Measurements from ENCODE around the gene IYD. TPM values are rescaled to one million over a fixed set of nuclear protein-coding genes. Genes with fewer than 3 reads are reported as not detected.

Gene IYD
- total and polyA plus RNA-seq, 10 of the 15 experiments (the other 5 are each of a cell fraction or from before 2014, with no cell fraction given) = 0.07 TPM; not detected in 9

GRCh38 chr6:150325066-150325772 lies 43.6 kb upstream of the IYD start (continued):
- TF ChIP-seq, protein P1, sequence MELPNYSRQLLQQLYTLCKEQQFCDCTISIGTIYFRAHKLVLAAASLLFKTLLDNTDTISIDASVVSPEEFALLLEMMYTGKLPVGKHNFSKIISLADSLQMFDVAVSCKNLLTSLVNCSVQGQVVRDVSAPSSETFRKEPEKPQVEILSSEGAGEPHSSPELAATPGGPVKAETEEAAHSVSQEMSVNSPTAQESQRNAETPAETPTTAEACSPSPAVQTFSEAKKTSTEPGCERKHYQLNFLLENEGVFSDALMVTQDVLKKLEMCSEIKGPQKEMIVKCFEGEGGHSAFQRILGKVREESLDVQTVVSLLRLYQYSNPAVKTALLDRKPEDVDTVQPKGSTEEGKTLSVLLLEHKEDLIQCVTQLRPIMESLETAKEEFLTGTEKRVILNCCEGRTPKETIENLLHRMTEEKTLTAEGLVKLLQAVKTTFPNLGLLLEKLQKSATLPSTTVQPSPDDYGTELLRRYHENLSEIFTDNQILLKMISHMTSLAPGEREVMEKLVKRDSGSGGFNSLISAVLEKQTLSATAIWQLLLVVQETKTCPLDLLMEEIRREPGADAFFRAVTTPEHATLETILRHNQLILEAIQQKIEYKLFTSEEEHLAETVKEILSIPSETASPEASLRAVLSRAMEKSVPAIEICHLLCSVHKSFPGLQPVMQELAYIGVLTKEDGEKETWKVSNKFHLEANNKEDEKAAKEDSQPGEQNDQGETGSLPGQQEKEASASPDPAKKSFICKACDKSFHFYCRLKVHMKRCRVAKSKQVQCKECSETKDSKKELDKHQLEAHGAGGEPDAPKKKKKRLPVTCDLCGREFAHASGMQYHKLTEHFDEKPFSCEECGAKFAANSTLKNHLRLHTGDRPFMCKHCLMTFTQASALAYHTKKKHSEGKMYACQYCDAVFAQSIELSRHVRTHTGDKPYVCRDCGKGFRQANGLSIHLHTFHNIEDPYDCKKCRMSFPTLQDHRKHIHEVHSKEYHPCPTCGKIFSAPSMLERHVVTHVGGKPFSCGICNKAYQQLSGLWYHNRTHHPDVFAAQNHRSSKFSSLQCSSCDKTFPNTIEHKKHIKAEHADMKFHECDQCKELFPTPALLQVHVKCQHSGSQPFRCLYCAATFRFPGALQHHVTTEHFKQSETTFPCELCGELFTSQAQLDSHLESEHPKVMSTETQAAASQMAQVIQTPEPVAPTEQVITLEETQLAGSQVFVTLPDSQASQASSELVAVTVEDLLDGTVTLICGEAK (IDR thresholded peaks at IDR 0.05; ENCODE audit: borderline replicate concordance) = no peak
- TF ChIP-seq NR2C1 (IDR thresholded peaks at IDR 0.05) = no peak
- TF ChIP-seq WRNIP1 (IDR thresholded peaks at IDR 0.05; ENCODE audit: borderline replicate concordance, low read depth, low read length) = no peak

DNA sequence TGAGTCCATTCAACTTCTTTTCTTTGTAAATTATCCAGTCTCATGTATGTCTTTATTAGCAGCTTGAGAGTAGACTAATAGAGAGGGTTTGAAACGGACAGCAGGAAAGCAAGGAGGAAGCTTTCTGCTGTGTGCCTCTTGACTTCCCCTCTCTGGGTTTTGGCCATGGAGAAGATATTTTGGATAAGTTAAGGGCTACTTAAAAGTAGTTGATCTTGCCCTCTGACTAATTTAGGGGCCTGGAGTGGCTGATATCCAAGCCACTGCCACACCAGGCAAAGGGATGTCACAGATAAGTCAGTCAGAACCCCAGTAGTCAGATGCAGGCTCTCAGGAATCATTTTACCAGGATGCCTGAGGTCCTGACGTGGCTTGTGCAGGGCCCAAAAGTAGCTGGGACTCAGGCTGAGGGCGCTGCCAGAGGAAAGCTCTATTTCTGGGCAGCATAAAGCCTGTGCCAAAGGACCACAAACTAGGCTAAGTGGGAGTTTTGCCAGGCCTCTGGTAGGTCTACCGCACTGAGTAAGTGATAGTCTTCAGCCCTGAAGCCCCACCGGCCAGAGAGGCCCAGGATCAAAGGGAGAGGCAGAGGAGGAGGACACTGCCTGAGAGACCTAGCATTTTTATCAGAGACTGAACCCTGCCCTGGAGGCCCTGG lies 41.6 kb upstream of the IYD start:
- no TSS peak for BruUV-seq (replicated peaks)
- SMC1A ChIA-PET (ENCODE audit: uncharacterized antibody, unreplicated experiment) = interaction anchor here (0.8 kb wide), 1 partner anchor 9 kb away, joined by 3 read pairs; no protein-coding TSS in a partner anchor
- in situ Hi-C loops (cut with MboI) (no loop called here), intact Hi-C loops (cut with micrococcal nuclease; ENCODE audit: unreplicated experiment) (no loop called here)
- H3K4me2 ChIP-seq (ENCODE audit: control insufficient read depth, insufficient read depth) = no peak overlapping the region
- peaks cover 0 to 3% of the 10 kb centered on the region in 2 experiments; a peak in 2 of 4 replicates for H3K27me3 ChIP-seq (replicated peaks in 1 of 2; ENCODE audit: control insufficient read depth in 2 of 2, insufficient read depth in 2 of 2, low read length in 1 of 2)
- 21% methylated on average over 5 of the region's 5 CpGs for WGBS (ENCODE audit: insufficient coverage, insufficient replicate concordance, low lambda C conversion rate, missing lambda C conversion rate)
- no peak overlapping the region for H3K4me3 ChIP-seq
- no peak overlapping the region for H3K27ac ChIP-seq (ENCODE audit: control insufficient read depth, insufficient read depth)
- RAD21 ChIA-PET (ENCODE audit: unreplicated experiment) = no interaction called here
- no peaks in the 10 kb centered on the region for H3K9me3 ChIP-seq (replicated peaks; ENCODE audit: control insufficient read depth, insufficient read depth, low read length)
- ATAC-seq (no peak), FAIRE-seq (no peak), DNase-seq (ENCODE audit: low read depth, low spot score) (no peak)
- H3K79me2 ChIP-seq (ENCODE audit: control insufficient read depth, insufficient read depth, low read length) = no peaks in the 10 kb centered on the region
- POLR2A ChIA-PET = no interaction called here
- H4K20me1 ChIP-seq (ENCODE audit: control insufficient read depth, insufficient read depth) = no peaks in the 10 kb centered on the region
- no peak overlapping the region for H3K9ac ChIP-seq (ENCODE audit: control insufficient read depth, insufficient read depth, low read length)
- H3K36me3 ChIP-seq (ENCODE audit: control insufficient read depth in 2 of 2, insufficient read depth in 2 of 2, low read length in 1 of 2) = no peaks in the 10 kb centered on the region
- no peak overlapping the region for H2AFZ ChIP-seq (ENCODE audit: control insufficient read depth, low read depth, low read length)
- no peaks in the 10 kb centered on the region for H3K4me1 ChIP-seq (ENCODE audit: control insufficient read depth, insufficient read depth, low read length)
- CTCF ChIA-PET = interaction anchor here (1.5 kb wide), 1 partner anchor 9 kb away, joined by 3 read pairs; no protein-coding TSS in a partner anchor
- TF ChIP-seq TCF7 (IDR thresholded peaks at IDR 0.05; ENCODE audit: borderline replicate concordance) = no peak
- TF ChIP-seq TBL1XR1 (IDR thresholded peaks at IDR 0.05; ENCODE audit: low read depth, low read length) = no peak
- no peak for TF ChIP-seq CBX5 (IDR thresholded peaks at IDR 0.05; ENCODE audit: low read depth)
- TF ChIP-seq, protein P2, sequence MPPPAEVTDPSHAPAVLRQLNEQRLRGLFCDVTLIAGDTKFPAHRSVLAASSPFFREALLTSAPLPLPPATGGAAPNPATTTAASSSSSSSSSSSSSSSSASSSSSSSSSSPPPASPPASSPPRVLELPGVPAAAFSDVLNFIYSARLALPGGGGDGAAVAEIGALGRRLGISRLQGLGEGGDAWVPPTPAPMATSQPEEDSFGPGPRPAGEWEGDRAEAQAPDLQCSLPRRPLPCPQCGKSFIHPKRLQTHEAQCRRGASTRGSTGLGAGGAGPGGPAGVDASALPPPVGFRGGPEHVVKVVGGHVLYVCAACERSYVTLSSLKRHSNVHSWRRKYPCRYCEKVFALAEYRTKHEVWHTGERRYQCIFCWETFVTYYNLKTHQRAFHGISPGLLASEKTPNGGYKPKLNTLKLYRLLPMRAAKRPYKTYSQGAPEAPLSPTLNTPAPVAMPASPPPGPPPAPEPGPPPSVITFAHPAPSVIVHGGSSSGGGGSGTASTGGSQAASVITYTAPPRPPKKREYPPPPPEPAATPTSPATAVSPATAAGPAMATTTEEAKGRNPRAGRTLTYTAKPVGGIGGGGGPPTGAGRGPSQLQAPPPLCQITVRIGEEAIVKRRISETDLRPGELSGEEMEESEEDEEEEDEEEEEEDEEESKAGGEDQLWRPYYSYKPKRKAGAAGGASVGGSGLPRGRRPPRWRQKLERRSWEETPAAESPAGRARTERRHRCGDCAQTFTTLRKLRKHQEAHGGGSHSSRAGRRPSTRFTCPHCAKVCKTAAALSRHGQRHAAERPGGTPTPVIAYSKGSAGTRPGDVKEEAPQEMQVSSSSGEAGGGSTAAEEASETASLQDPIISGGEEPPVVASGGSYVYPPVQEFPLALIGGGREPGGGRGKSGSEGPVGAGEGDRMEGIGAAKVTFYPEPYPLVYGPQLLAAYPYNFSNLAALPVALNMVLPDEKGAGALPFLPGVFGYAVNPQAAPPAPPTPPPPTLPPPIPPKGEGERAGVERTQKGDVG (CRISPR knock-in tag; IDR thresholded peaks at IDR 0.05) = no peak
- TF ChIP-seq IRF3 (IDR thresholded peaks at IDR 0.05) = no peak
- no peak for TF ChIP-seq STAT1 (conservative IDR thresholded peaks at IDR 0.05)
